ENCODE results near the gene ENGASE.
A peak's percentile ranks its signal among the peaks of the same experiment; 100 is the strongest.
"Not testable (repeated sequence)": the region's sequence is repeated elsewhere in the genome, so short reads cannot be mapped to it uniquely, and the experiment has no call there.

Gene ENGASE

DNA sequence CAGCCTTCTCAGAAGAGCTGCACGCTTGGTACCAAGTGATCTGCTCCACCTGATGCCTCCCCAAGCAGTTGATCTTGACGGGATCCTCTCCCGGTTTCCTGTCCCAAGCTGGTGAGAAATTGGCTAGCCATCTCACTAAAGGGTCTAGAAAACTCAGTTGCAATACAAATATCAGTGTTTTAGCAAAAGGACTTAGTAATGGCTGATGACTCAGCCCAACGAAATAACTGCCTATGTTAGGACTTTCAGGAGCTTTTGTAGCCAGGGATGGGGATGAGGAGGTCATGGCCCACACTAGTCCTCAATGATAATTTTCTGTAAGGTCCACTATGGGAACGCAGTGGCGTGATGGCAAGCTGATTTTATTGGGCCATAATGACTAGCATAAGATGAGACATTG is 23.3 kb upstream of the ENGASE start:
- DNase-seq (ENCODE audit: low spot score) = no peak

- no peak for DNase-seq (ENCODE audit: low spot score)
Measured at GRCh38 chr17:79052131-79052530, 22.5 kb upstream of the ENGASE start.

DNA sequence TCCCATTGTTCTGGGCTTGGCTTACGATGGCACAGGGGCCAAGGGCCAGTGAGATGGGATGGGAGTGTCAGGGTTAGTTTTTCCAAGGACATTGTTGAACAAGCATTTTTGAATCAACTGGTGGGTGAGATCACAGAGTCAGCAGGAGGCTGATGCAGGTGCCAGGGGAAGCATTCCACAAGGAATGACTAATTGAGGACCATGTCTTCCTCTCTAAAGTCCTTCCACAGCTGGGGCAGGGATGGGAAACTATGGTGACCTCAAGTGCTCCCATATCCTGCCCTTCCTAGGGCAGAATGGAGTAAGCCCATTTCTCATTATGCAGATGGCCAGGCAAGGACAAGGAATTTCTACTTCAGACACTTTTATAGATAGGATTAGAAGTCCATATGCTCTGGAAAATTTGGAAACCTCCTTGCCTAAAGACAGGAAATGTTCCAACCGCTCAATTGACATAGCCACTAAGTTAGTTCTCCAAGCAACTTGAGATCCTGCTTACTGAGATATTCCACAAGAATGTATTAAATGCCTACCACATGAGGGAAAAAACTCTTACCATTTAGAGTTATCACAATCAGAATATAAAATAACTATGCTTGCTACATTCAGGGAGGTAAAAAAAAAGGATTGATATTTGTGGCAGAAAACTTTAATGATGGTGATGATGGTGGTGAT is 21.2 kb upstream of the ENGASE start:
- no peak for DNase-seq (ENCODE audit: low spot score)

- no peak for DNase-seq (ENCODE audit: low spot score)
Measured at GRCh38 chr17:79054200-79054960, 20.2 kb upstream of the ENGASE start.

DNA sequence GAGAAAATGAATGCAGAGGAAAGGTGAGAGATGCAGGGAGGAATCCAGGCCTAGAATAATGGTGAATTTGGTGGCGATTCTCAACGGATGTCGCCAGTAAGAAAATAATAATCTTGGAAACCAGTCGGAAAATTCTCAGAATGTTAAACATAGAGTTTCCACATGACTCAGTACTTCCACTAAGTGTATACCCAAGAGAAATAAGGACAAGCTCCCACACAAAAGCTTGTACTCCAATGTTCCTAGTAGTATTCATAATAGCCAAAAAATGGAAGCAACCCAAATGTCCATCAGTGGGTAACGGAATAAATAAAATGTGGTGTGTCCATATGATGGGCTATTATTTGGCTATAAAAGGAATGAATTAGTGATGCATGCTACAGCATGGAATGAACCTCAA is 19.4 kb upstream of the ENGASE start:
- no peak for DNase-seq (ENCODE audit: low spot score)

GRCh38 chr17:79057737-79058385 is 16.8 kb upstream of the ENGASE start:
- DNase-seq (ENCODE audit: low spot score) = no peak

GRCh38 chr17:79062691-79063090 is 11.9 kb upstream of the ENGASE start:
- DNase-seq (ENCODE audit: low spot score) = no peak

DNA sequence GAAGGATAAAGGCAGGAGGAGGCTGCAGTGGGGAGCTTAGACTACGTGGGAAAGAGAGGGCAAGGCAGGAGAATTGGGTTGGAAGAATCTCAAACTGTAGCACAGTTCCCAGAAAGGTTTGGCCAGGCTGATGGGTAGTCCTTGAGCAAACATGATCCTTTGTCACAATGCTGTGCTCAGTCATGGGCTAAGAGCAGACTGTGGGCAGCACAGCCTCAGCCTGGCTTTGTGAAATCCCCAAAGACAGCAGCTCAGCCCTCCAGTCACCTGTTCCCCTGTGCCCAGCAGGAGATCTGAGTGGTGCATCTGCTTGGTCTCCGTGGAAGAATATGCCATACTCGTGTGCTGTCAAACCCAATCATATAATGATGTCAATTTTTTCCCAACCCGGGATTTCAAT is 10.6 kb upstream of the ENGASE start:
- no peak for DNase-seq (ENCODE audit: low spot score)

DNA sequence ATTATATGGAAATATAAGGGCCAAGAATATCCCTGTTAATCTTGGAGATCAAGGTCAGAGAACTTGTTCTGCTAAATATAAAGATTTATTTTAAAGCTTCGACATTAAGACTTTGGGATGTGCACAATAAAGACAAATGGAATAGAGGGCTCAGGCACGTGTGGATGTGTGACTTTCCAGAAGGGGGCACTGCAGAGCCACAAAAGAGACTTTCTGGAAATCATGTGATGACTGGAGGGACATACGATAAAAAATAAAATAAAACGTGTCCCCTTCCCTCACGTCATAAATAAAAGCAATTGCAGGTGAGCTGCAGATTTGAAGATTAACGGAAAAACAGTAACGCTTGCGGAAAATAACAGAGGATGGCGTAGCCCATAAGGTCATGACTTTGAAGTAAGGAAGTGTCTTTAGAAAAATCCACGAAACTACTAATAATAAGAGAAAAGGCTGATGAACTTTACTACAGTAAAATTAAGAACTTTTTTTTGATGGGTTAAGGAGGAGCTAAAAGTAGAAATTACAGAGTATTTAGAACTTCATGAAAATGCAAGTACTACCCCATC is 9.4 kb upstream of the ENGASE start:
- DNase-seq (ENCODE audit: low spot score) = peak; percentile 8

GRCh38 chr17:79066963-79067362 is 7.7 kb upstream of the ENGASE start:
- DNase-seq (ENCODE audit: low spot score) = no peak

DNA sequence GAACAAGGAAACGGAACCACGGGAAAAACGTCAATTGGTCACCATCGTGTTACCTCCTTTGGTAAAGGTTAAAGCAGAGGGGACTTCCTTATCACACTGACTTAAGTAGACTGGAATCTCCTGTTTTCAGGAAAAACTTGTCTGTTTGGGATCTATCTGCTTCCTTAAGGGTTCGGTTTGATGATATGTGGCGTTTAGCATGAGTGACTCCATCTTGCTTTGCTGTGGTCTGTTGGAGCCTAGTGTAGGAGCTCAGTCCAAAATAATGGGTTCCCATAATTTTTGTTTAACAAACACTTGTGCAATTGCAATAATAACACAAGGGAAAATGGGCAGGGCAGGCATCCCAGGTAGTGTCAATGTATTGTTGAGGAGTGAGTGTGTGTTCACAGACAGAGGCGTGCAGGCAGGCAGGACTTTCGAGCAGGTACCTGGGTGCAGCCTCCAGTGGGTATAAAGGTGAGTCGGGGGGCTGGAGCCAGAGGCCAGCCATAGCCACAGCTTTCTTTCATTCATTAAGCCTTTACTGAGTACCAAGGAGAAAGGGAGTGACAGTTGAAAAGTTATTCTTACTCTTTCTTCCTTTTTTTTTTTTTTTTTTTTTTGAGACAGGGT is 4.3 kb upstream of the ENGASE start:
- no peak for DNase-seq (ENCODE audit: low spot score)

DNA sequence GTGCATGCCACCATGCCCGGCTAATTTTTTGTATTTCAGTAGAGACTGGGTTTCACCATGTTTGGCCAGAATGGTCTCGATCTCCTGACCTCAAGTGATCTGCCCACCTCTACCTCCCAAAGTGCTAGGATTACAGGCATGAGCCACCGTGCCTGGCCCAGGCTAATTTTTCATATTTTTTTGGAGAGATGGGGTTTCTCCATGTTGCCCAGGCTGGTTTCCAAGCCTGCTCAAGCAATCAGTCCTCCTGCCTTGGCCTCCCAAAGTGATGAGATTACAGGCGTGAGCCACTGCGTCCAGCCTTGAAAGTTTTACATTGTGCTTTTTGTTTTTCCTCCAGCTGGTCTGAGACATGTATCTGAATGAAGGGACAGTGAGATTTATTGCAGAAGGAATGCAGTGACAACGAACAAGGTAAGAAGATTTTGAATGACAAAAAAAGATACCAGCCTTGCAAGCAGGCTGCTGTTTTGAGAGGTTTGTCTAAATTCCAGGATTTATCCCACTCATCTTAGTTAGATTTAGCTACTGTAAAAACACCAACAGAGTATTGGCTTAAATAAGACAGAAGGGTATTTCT is 3.4 kb upstream of the ENGASE start:
- DNase-seq (ENCODE audit: low spot score) = no peak

- DNase-seq (ENCODE audit: low spot score) = no peak
Measured at GRCh38 chr17:79072544-79072943, 2.1 kb upstream of the ENGASE start.

DNA sequence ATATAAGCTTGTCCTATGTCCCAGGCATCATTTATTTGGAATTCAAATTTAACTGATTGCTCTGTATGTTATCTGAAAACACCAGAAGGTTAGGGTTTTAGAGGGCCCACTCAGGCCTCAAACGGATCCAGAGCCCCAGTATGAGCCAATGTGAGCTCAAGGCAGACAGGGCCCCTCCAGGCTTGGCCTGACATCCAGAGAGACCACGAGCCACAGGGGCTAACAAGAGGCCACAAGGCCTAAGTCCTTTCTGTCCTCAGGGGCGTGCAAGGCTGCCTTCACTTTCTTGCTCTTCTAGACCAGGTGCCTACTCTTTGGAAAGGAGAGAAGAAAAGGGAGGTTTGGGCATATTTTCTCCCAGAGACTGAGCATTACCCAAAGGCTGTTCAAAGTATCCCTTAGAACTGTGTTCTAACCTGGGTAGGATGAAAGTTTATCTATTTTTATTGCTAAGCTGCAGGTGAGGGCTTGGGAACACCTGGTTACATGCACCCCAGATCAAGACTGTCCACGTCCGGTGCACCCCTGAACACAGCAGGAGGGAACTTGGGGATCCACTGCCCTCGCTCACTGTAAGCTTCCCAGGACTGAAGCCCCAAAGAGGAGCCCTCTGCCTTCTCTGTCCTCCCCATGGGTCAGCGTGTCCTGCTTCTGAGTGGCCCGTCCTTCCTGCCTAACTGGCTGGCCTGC is 1.5 kb upstream of the ENGASE start:
- no peak for DNase-seq (ENCODE audit: low spot score)

- DNase-seq (ENCODE audit: low spot score) = peak; percentile 76
Measured at GRCh38 chr17:79073706-79074088, 927 bp upstream of the ENGASE start.

DNA sequence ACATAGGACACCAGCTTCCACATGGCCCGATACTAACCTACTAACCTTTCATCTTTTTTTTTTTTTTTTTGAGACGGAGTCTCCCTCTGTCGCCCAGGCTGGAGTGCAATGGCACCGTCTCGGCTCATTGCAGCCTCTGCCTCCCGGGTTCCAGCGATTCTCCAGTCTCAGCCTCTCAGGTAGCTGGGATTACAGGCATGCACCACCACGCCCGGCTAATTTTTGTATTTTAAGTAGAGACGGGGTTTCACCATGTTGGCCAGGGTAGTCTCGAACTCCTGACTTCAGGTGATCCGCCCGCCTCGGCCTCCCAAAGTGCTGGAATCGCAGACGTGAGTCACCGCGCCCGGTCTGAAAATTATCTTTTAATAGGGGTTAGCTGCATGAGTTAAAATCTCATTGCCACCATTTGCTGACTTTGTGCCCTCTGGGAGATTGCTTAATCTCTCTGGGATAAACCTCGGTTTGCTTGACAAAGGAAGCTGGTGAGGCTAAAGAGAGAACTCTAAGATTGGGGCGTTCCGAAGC is 439 bp upstream of the ENGASE start:
- not testable (repeated sequence) for DNase-seq (ENCODE audit: low spot score)

DNA sequence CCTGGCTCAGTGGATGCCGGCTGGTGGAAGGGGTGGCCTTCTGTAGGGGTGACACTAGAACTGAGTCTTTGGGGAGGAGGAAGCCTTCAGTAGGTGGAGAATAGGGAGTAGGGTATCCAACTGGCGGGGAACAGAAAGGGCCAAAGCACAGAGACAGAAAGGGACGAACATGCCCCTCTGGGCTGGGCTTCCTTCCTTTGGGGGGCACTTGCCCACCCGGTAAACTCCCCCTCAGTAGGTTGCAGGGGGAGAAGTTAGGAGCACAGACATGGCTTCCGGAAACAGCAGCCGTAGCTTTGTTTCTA is 774 bp downstream of the ENGASE start:
- DNase-seq (ENCODE audit: low spot score) = no peak

DNA sequence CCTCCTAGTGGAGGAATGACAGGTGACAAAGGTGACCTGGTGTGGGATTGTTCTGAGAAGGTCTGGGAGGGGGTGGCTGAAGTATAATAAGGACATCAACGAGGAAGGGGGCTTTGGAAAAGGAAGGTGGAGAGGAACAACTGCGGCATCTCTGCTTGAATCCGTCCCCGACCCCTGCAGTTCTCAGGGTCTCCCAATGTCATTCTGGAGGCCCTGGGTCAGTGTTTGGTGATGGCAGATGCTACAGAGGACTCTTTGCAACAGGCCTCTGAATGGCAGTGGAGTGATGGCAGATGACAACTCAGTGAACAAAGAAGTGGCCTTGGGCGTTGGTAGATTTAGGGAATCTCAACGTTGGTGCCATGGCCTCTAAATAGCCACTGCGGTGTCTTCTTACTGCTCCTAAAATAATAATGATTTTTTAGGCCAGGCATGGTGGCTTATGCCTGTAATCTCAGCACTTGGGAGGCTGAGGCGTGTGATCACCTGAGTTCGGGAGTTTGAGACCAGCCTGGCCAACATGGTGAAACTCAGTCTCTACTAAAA is 1.3 kb downstream of the ENGASE start:
- no peak for DNase-seq (ENCODE audit: low spot score)

GRCh38 chr17:79077587-79077986 is 3.0 kb downstream of the ENGASE start:
- no peak for DNase-seq (ENCODE audit: low spot score)

- no peak for DNase-seq (ENCODE audit: low spot score)
Measured at GRCh38 chr17:79078476-79079190, 4.0 kb downstream of the ENGASE start.

Measured in LoVo (cell line).